A673 (cell line): Measurements from ENCODE around the gene HEPHL1. TPM values are rescaled to one million over a fixed set of nuclear protein-coding genes. Genes with fewer than 3 reads are reported as not detected.

ENCODE experiments used
- BruUV-seq: library from RNA; stranded (reverse); fragments of 400-500 nt; replicated peaks from 2 replicates; lab custom pipeline; 2021; lab: Mats Ljungman, UMichigan
- CTCF ChIA-PET: fragments of 300-600 bp; sonication (Branson Sonifier 250); formaldehyde crosslinking; loops from one replicate; lab custom pipeline; 2022; ENCODE audit warnings: antibody characterized with exemption; lab: Charles Lee
- POLR2A ChIA-PET: fragments of 300-600 bp; sonication (Branson Sonifier 250); formaldehyde crosslinking; loops from one replicate; lab custom pipeline; 2022; ENCODE audit warnings: antibody characterized with exemption; ENCODE audit not compliant: low non-redundant PET; lab: Charles Lee
- DNase-seq: peaks from one replicate; pipeline ENCODE4 v3.0.0-alpha.2; 2015; ENCODE audit warnings: low spot score
- H3K27ac ChIP-seq: fragments of 200-600 bp; sonication (generic); 2 replicates; pipeline ENCODE4 v1.5.1; 2016; ENCODE audit warnings: mixed run types, low read depth, mild to moderate bottlenecking, mixed read lengths, antibody characterized with exemption, low read length; ENCODE audit not compliant: poor library complexity, severe bottlenecking
- H3K27me3 ChIP-seq: fragments of 200-600 bp; sonication (generic); replicated peaks from 2 replicates; pipeline ENCODE4 v1.6.1; 2017; ENCODE audit warnings: mixed run types, low read depth, mild to moderate bottlenecking, mixed read lengths, antibody characterized with exemption, low read length; ENCODE audit not compliant: insufficient read depth, poor library complexity
- H3K36me3 ChIP-seq: fragments of 200-600 bp; sonication (generic); 2 replicates; pipeline ENCODE4 v1.6.1; 2016; ENCODE audit warnings: mixed run types, mild to moderate bottlenecking, mixed read lengths, antibody characterized with exemption, low read length; ENCODE audit not compliant: insufficient read depth, poor library complexity, severe bottlenecking
- H3K4me1 ChIP-seq: fragments of 200-600 bp; sonication (generic); 2 replicates; pipeline ENCODE4 v1.6.1; 2017; ENCODE audit warnings: mixed run types, mild to moderate bottlenecking, mixed read lengths, antibody characterized with exemption, low read length; ENCODE audit not compliant: insufficient read depth, poor library complexity, severe bottlenecking
- H3K4me3 ChIP-seq: fragments of 200-600 bp; sonication (generic); 2 replicates; pipeline ENCODE4 v1.5.1; 2016; ENCODE audit warnings: low read depth, mixed run types, mild to moderate bottlenecking, mixed read lengths, low read length; ENCODE audit not compliant: poor library complexity, severe bottlenecking
- H3K9me3 ChIP-seq: fragments of 200-600 bp; sonication (generic); 2 replicates; pipeline ENCODE4 v1.6.1; 2016; ENCODE audit warnings: mixed run types, low read depth, mild to moderate bottlenecking, mixed read lengths, antibody characterized with exemption, low read length; ENCODE audit not compliant: poor library complexity, severe bottlenecking
- EZH2 ChIP-seq: fragments of 200-600 bp; sonication (generic); IDR thresholded peaks from 2 replicates; pipeline ENCODE4 v1.6.1; 2017; ENCODE audit warnings: borderline replicate concordance, low read depth, mild to moderate bottlenecking, mixed read lengths, antibody characterized with exemption, low read length; ENCODE audit not compliant: poor library complexity, severe bottlenecking
- intact Hi-C: fragments of 100-400 bp; cut with micrococcal nuclease; formaldehyde crosslinking; loops from one replicate; pipeline ENCODE4 v1.10.0; 2022; ENCODE audit not compliant: unreplicated experiment
- total RNA-seq: library from RNA; stranded (reverse); gene quantifications from 2 replicates; pipeline ENCODE4 v1.2.3, GENCODE V29; 2021
- TF ChIP-seq, protein P1 (sequence below): fragments of 300-800, 200-600 bp; sonication (generic); conservative IDR thresholded peaks from 2 replicates; pipeline ENCODE4 v1.5.1; 2017; ENCODE audit warnings: low read depth, mild to moderate bottlenecking, antibody characterized with exemption, low read length, moderate library complexity, mixed read lengths

Gene HEPHL1
- total RNA-seq, 1 experiment from 2014 or later: not detected

- no peaks in the 10 kb centered on the region for H3K9me3 ChIP-seq
- no peak for TF ChIP-seq EZH2
- TF ChIP-seq, protein P1, sequence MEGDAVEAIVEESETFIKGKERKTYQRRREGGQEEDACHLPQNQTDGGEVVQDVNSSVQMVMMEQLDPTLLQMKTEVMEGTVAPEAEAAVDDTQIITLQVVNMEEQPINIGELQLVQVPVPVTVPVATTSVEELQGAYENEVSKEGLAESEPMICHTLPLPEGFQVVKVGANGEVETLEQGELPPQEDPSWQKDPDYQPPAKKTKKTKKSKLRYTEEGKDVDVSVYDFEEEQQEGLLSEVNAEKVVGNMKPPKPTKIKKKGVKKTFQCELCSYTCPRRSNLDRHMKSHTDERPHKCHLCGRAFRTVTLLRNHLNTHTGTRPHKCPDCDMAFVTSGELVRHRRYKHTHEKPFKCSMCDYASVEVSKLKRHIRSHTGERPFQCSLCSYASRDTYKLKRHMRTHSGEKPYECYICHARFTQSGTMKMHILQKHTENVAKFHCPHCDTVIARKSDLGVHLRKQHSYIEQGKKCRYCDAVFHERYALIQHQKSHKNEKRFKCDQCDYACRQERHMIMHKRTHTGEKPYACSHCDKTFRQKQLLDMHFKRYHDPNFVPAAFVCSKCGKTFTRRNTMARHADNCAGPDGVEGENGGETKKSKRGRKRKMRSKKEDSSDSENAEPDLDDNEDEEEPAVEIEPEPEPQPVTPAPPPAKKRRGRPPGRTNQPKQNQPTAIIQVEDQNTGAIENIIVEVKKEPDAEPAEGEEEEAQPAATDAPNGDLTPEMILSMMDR: no peak
- H3K27ac ChIP-seq: no peak overlapping the region
- no TSS peak for BruUV-seq
- no peak overlapping the region for H3K4me3 ChIP-seq
- intact Hi-C loops: no loop called here
- H3K27me3 ChIP-seq: no peaks in the 10 kb centered on the region
- H3K36me3 ChIP-seq: no peaks in the 10 kb centered on the region
- peaks cover 9% of the 10 kb centered on the region for H3K4me1 ChIP-seq
- DNase-seq: no peak
- ChIA-PET POLR2A (no interaction called here), CTCF (no interaction called here)
Measured at GRCh38 chr11:94147433-94147845, 126.3 kb downstream of the HEPHL1 start.

GRCh38 chr11:94148189-94148588 lies 127.0 kb downstream of the HEPHL1 start:
- intact Hi-C loops: no loop called here
- TF ChIP-seq, protein P1: no peak
- TF ChIP-seq EZH2: no peak

GRCh38 chr11:94149431-94150017 lies 128.4 kb downstream of the HEPHL1 start:
- H3K27ac ChIP-seq: no peak overlapping the region
- DNase-seq: no peak
- no peak overlapping the region for H3K4me3 ChIP-seq
- H3K36me3 ChIP-seq: no peaks in the 10 kb centered on the region
- H3K4me1 ChIP-seq: peaks cover 11% of the 10 kb centered on the region
- intact Hi-C loops: no loop called here
- no peaks in the 10 kb centered on the region for H3K9me3 ChIP-seq
- POLR2A ChIA-PET: no interaction called here
- TF ChIP-seq EZH2: no peak
- TF ChIP-seq, protein P1: no peak
- H3K27me3 ChIP-seq: no peaks in the 10 kb centered on the region
- CTCF ChIA-PET: no interaction called here
- BruUV-seq: no TSS peak

More at GRCh38 chr11:94148189-94148588, 127.0 kb downstream of the HEPHL1 start:
- Histone ChIP-seq H3K27ac (no peak overlapping the region), H3K4me1 (peaks cover 11% of the 10 kb centered on the region), H3K27me3 (no peaks in the 10 kb centered on the region), H3K4me3 (no peak overlapping the region), H3K9me3 (no peaks in the 10 kb centered on the region), H3K36me3 (no peaks in the 10 kb centered on the region)
- no peak for DNase-seq
- BruUV-seq: no TSS peak
- ChIA-PET POLR2A (no interaction called here), CTCF (no interaction called here)
